Limb (tissue), 2 donors: ENCODE results near the gene TCN1.
"Not testable (repeated sequence)": the region's sequence is repeated elsewhere in the genome, so short reads cannot be mapped to it uniquely, and the experiment has no call there.

Experiments
- DNase-seq, 2 donors: peaks; one replicate each; pipeline ENCODE4 v3.0.0-alpha.2; 2016; ENCODE audit errors: extremely low spot score in 2 of 2

TCN1 gene

DNA sequence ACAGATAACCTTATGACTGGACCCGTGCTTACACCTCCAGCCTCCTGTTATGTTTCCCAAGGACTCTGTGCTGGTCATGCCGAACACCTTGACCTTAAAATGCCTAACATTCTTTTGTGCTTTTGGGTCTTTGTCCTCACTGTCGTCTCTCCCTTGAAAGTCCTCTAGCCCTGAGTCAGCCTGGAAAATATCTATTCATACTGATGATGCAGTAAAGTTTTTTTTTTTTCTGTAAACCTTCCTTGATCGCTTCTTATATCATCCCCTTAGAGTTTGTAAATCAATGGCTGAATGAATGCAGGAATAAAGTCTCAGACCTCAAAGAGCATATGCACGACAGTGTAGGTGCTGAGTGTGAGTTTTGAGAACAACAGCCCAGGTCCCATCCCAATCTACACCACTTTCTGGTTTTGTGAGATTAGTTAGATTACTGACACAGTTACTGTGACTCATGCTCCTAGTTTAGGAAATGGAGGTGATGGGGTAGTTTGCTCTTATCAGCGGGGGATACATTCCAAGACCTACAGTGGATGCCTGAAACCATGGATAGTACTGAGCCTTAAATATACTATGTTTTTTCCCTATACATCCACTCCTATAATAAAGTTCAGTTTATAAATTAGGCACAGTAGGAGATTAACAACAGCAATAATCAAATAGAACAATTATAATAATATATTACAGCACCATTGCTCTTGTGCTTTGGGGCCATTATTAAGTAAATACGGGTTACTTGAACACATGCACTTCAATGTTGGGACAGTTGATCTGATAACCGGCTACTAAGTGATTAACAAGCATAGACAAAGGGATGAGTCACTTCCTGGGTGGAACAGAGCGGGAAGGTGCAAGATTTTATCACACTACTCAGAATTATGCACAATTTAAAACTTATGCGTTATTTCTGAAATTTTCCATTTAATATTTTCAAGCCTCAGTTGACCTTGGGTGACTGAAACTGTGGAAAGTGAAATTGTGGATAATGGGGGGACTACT, 8.6 kb downstream of the TCN1 start:
- DNase-seq, result no peak

- no peak for DNase-seq
Observed at GRCh38 chr11:59854871-59855270, 11.4 kb downstream of the TCN1 start.

GRCh38 chr11:59851416-59851815, 14.9 kb downstream of the TCN1 start:
- not testable (repeated sequence) for DNase-seq

DNA sequence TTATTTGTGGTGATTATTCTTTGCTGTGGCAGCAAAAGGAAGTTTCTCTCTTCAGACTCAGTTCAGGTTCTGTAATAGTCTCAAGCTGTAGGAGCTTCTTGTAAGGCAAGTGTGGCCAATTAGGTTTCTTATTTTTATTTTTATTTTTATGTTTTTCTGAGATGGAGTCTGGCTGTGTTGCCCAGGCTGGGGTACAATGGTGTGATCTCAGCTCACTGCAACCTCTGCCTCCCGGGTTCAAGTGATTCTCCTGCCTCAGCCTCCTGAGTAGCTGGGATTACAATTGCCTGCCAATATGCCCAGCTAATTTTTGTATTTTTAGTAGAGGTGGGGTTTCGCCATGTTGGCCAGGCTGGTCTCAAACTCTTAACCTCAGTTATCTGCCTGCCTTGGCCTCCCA, 16.7 kb downstream of the TCN1 start:
- not testable (repeated sequence) for DNase-seq

- no peak for DNase-seq
Observed at GRCh38 chr11:59849129-59849528, 17.2 kb downstream of the TCN1 start.

- DNase-seq, result not testable (repeated sequence)
Observed at GRCh38 chr11:59848439-59848838, 17.8 kb downstream of the TCN1 start.

DNA sequence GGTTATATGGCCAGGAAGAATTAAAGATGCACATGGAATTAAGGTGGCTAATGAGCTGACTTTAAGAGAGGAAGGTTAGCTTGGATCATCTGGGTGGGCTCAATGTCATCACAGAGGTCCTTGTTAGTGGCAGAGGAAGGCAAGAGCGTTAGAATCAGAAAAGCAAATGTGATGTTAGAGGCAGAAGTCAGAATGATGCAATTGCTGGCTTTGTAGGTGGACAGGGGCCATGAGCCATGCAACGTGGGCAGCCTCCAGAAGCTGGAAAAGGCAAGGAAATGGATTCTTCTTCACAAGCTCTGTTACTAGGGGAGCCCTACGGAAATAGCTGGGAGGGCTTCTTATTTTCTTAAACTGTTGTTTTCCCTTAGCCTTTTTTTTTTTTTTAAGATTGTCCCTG, 18.7 kb downstream of the TCN1 start:
- no peak for DNase-seq

DNA sequence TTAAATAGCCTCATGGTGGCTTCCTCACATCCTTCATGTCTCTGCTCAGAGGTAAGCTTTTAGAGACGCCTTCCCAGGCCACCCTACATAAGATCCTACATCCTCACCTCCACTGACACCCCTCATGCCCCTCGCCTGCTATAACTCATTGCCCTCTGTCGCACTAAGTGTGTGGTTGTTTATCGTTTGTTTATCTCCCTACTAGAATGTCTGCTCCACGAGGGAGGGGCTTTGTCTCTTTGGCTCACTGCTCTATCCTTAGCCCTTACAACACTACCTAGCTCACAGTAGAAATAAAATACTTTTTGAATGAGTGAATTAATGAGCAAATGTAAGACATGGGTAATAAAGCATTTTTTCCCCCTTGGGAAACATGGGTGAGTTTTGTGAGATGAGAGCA, 19.7 kb downstream of the TCN1 start:
- no peak for DNase-seq

DNA sequence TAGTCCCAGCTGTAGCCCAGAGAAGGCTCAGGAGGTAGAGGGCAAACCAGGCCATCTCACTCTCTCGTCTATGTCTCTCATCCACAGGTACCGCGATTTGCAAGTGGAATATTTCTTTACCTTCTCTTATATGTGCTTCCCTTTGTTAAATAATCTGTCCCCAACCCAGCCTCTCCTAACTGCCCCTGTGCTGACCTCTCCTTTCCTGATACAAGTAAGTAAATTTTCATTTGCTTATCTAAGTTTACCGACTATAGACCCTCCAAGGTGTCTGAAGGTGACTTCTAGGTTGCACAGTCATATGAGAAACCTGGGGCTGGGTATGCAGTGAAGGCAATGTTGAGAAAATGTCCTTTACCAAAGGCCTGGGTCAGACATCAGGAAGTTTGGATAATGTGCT, 20.9 kb downstream of the TCN1 start, which contains the start of gene CBLIF:
CBLIF (minus strand) TSS at position 101 of the 400 bp plus-strand sequence; CDS start at position 55, 46 bp downstream.
- no peak for DNase-seq

DNA sequence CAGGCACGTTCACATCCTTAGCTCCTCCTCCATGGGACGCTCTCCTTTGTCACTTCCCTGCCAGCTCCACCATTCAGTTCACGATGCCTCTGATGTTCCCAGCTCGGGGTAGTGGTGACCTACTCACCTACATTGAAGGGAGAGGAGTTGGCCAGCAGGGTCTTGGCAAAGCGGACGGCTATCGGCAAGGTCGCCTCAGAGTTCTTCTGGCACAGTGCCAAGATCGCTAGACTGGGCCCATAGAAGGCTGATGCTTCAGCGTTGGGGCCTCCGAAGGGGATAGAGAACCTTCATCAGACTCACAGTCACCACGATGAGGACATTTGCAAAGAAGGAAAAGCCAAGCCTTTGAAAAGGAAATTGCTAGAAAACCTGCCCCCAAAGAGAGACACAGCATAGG, 24.0 kb downstream of the TCN1 start:
- DNase-seq, result no peak

- DNase-seq, result no peak
Observed at GRCh38 chr11:59841514-59841913, 24.8 kb downstream of the TCN1 start.

DNA sequence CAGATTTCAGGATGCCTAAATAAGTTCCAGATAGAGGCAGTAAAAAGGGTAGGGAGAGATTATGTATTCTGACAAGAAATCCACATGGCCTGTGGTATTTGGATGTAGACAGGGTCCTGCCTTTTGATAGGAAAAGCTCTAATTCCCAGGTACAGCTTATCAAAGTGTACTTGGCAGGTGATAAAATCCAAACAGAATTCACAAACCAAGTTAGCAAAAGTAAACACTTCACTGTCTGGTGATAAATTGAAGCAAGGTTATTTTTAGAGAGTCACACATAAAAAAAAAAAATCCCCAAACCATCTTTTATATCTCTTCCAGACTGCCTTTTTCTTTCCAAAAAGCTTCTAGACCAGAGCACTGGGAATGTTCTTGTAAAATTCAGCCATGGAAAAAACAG, 26.7 kb downstream of the TCN1 start:
- DNase-seq, result no peak

- DNase-seq, result no peak
Observed at GRCh38 chr11:59833602-59834001, 32.7 kb downstream of the TCN1 start.

GRCh38 chr11:59829358-59829757, 36.9 kb downstream of the TCN1 start:
- DNase-seq, result no peak

- peak in 1 of 2 donors; percentile 30 for DNase-seq
Observed at GRCh38 chr11:59822989-59823566, 43.2 kb downstream of the TCN1 start.

DNA sequence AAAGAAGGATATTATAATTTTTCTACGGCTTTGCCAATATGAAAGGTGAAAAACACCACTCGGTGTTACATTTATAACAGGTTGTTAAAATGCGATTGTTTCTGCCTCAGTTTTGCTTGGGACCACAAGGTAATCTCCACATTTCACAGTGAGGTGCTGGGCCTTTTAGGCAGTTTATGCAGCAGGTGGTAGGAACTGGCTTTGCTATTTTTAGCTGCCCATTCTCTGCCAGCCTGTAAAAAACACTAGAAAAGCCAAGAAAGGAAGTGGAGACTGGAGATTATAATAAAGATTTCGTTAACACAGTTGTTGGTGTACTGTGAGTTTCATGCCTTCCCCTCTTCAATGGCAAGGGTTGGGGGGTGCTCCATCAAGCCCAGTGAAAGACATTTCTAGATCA, 47.7 kb downstream of the TCN1 start:
- DNase-seq, result no peak

- DNase-seq, result not testable (repeated sequence)
Observed at GRCh38 chr11:59816434-59816833, 49.9 kb downstream of the TCN1 start.

DNA sequence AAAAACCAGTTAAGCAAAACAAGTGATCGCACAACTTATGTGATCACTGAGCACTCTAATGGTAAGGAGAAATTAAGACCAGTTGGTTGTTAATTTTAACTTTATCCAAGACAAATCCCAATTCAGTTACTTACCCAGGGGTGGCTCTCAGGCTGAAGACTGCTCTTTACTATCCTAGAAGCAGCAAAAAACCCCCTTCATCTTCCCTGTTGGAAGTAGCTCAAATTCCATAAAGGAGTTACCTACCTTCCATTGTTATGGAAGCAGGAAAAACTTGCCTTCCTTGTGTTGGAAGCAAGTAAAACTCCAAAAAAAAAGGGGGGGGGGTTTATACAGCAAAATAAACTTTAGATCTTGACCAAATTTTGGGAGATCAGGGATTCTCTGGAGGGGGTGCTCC, 50.5 kb downstream of the TCN1 start:
- no peak for DNase-seq

GRCh38 chr11:59814021-59814420, 52.3 kb downstream of the TCN1 start:
- DNase-seq, result no peak

DNA sequence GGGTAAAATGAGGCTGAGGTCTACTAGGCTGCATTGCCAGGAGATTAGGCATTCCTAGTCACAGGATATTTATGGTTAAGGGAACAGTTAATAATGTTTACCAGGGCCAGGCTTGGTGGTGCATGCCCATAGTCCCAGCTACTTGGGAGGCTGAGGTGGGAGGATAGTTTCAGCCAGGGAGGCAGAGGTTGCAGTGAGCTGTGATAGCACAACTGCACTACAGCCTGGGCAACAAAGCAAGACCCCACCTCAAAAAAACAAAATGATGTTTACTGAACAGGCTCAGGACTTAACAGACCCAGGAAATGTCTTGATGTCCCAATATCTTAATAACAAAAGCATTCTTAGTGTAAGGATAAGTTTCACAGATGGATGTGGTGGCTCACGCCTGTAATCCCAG, 52.9 kb downstream of the TCN1 start:
- DNase-seq, result no peak

DNA sequence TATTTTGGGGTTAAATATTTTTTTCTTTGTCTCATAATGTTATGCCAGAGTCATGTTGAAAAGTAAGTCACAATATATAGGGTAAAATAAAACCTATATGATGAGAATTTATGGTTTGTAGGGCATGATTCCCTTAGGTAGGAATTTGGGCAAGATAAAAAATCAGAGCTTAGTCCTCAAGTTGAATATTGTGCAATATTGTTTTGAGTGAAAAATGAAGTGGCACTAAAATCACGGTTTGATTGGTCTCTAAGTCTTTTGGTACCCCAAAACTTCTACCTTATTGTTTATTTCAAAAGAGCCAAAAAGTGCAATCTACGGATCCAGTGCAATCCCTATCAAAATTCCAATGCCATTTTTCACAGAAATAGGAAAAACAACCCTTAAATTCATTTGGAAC, 54.1 kb downstream of the TCN1 start:
- no peak for DNase-seq

- DNase-seq, result peak in 1 of 2 donors; percentile 84
Observed at GRCh38 chr11:59810911-59811259, 55.4 kb downstream of the TCN1 start.
